Colonic mucosa (tissue), 4 donors: ENCODE results near the gene COPS6. TPM values are rescaled to one million over a fixed set of nuclear protein-coding genes. Genes with fewer than 3 reads are reported as not detected.

Experiments
- DNase-seq: peaks from one replicate; pipeline ENCODE4 v3.0.0-alpha.2; 2020
- H3K27ac ChIP-seq: fragments of 200-600 bp; one replicate; pipeline ENCODE4 v1.8.0; 2021
- H3K27me3 ChIP-seq: fragments of 200-600 bp; one replicate; pipeline ENCODE4 v1.8.0; 2021
- H3K36me3 ChIP-seq: fragments of 200-600 bp; one replicate; pipeline ENCODE4 v1.8.0; 2021
- H3K4me1 ChIP-seq: fragments of 200-600 bp; one replicate; pipeline ENCODE4 v1.8.0; 2021; ENCODE audit warnings: mild to moderate bottlenecking
- H3K4me3 ChIP-seq: fragments of 200-600 bp; one replicate; pipeline ENCODE4 v1.8.0; 2021
- H3K9ac ChIP-seq, 2 donors: one replicate each; pipeline ENCODE4 v1.7.0; 2013; ENCODE audit warnings: control low read depth in 2 of 2, low read depth in 2 of 2, low read length in 2 of 2
- H3K9me3 ChIP-seq: fragments of 200-600 bp; one replicate; pipeline ENCODE4 v1.8.0; 2021
- intact Hi-C: fragments of 100-400 bp; cut with DNase I; formaldehyde crosslinking; loops from one replicate; pipeline ENCODE4 v1.14.1; 2022
- total RNA-seq, 2 donors: library from RNA; stranded (reverse); fragmentation: NEBNext Ultra II Directional in 1 of 2; extraction: Animal tissue kit (Norgen Biotek cat#: 25700) in 1 of 2; gene quantifications; one replicate each; pipeline ENCODE4 v1.2.1, GENCODE V29; 2021
- TF ChIP-seq, protein P1 (sequence below): fragments of 200-600 bp; IDR thresholded peaks from one replicate; pipeline ENCODE4 v1.8.0; 2022; ENCODE audit warnings: antibody characterized with exemption, mild to moderate bottlenecking
- donor health status: healthy.
- donor health status: DM: no; HTN: no; CAD: no.
- donor health status: DM: no; HTN: no; CAD: no.

The COPS6 gene
- total RNA-seq, 2 donors from 2014 or later: 67.3 to 110 TPM

DNA sequence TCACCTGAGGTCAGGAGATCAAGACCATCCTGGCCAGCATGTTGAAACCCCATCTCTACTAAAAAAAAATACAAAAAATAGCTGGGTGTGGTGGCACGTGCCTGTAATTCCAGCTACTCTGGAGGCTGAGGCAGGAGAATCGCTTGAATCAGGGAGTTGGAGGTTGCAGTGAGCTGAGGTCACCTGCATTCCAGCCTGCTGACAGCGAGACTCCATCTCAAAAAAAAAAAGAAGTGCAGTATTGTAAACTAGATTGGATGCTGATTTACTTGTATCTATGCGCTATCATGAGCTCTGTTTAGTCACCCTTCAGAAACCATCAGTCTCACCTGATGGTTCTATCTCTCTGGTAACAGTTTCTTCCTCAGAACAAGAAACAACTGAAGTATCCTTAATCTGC lies 25.4 kb upstream of the COPS6 start:
- DNase-seq: no peak
- TF ChIP-seq, protein P1, sequence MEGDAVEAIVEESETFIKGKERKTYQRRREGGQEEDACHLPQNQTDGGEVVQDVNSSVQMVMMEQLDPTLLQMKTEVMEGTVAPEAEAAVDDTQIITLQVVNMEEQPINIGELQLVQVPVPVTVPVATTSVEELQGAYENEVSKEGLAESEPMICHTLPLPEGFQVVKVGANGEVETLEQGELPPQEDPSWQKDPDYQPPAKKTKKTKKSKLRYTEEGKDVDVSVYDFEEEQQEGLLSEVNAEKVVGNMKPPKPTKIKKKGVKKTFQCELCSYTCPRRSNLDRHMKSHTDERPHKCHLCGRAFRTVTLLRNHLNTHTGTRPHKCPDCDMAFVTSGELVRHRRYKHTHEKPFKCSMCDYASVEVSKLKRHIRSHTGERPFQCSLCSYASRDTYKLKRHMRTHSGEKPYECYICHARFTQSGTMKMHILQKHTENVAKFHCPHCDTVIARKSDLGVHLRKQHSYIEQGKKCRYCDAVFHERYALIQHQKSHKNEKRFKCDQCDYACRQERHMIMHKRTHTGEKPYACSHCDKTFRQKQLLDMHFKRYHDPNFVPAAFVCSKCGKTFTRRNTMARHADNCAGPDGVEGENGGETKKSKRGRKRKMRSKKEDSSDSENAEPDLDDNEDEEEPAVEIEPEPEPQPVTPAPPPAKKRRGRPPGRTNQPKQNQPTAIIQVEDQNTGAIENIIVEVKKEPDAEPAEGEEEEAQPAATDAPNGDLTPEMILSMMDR: no peak
- Histone ChIP-seq H3K36me3 (no peaks in the 10 kb centered on the region), H3K27ac (no peak overlapping the region), H3K4me1 (no peaks in the 10 kb centered on the region), H3K9me3 (no peaks in the 10 kb centered on the region), H3K27me3 (no peaks in the 10 kb centered on the region), H3K9ac (no peak overlapping the region), H3K4me3 (no peak overlapping the region)
- intact Hi-C loops: no loop called here

DNA sequence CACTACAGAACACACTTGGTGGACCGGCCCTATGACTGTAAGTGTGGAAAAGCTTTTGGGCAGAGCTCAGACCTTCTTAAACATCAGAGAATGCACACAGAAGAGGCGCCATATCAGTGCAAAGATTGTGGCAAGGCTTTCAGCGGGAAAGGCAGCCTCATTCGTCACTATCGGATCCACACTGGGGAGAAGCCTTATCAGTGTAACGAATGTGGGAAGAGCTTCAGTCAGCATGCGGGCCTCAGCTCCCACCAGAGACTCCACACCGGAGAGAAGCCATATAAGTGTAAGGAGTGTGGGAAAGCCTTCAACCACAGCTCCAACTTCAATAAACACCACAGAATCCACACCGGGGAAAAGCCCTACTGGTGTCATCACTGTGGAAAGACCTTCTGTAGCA lies 24.6 kb upstream of the COPS6 start:
- Histone ChIP-seq H3K4me3 (no peak overlapping the region), H3K4me1 (no peaks in the 10 kb centered on the region), H3K9me3 (no peaks in the 10 kb centered on the region), H3K9ac (no peak overlapping the region), H3K36me3 (no peaks in the 10 kb centered on the region), H3K27me3 (no peaks in the 10 kb centered on the region), H3K27ac (no peak overlapping the region)
- TF ChIP-seq, protein P1: no peak
- no peak for DNase-seq
- intact Hi-C loops: no loop called here

DNA sequence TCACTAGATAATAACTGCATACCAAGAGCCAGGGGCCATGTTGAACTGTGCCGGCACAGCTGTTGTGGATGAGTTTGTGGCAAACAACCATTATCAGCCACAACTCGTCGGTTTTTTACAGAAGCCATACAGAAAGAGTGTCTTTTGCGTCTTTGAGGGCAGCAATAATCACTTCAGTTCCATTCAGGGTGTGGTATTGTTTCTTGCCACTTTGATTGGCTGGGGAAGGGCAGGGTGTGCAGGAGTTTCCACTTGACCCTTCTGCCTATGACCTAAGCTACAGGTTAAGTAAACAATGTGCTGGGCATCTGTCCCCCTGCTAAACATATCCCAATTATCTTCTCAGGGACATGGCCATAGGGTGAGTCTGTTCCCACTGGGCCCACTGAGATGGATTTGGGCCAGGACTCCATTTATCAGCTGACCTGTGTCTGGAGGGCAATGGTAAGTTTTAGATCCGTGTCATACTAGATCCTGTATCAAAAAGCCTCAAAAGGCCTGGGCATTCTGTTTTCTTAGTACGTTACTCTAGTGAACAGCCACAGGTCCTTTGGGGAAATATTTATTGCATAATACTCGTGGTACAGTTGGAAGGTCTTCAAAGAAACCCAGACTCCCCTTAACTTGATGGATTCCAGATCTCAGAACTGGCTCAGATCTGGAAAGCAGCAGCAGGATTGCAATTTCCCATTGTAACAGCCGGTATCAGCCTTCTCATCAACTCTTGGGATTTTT lies 23.1 kb upstream of the COPS6 start:
- H3K27me3 ChIP-seq: no peaks in the 10 kb centered on the region
- H3K36me3 ChIP-seq: no peaks in the 10 kb centered on the region
- H3K4me3 ChIP-seq: no peak overlapping the region
- no peaks in the 10 kb centered on the region for H3K4me1 ChIP-seq
- no peaks in the 10 kb centered on the region for H3K9me3 ChIP-seq
- H3K9ac ChIP-seq: no peak overlapping the region
- H3K27ac ChIP-seq: no peak overlapping the region
- intact Hi-C loops: no loop called here
- DNase-seq: no peak
- TF ChIP-seq, protein P1: no peak

DNA sequence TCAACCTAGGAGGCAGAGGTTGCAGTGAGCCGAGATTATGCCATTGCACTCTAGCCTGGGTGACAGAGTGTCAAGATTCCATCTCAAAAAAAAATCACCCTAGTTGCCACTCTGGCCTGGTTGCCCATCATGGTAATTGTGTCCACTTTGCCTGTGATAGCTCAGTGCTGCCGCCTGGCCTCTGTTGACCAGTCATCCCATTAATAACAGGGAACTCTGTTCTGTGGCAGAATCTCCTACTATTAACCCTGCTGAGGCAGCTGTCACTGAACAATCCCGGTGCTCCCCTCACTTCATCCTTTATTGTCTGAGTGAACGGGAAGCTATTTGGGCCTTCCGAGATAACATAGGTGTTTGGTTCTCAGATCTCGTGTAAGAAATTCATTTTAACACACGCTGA lies 21.8 kb upstream of the COPS6 start:
- no peaks in the 10 kb centered on the region for H3K4me1 ChIP-seq
- no peak overlapping the region for H3K4me3 ChIP-seq
- no peak overlapping the region for H3K27ac ChIP-seq
- no peak for DNase-seq
- no peak overlapping the region for H3K9ac ChIP-seq
- no peaks in the 10 kb centered on the region for H3K27me3 ChIP-seq
- H3K36me3 ChIP-seq: peaks cover 9% of the 10 kb centered on the region
- H3K9me3 ChIP-seq: peaks cover 8% of the 10 kb centered on the region
- TF ChIP-seq, protein P1: no peak
- intact Hi-C loops: no loop called here

DNA sequence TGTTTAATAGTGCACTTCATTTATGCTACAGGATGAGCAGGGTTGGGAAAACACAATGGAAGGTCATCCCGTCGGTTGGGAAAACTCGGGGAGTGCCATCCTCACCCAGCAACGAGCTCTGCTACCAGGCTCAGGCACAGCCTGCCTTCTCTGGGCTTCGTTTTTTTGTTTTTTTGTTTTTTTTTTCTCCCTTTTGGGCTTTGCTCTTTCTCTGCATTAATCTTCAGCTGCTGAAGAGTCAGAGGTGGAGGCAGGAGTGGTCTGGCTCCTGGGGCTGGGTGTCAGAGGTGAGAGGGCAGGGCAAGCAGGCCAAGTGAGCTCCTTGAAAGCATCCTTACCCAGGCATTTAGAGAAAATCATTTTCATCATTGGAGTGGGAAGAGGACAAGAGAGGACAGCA lies 18.8 kb upstream of the COPS6 start:
- H3K4me1 ChIP-seq: no peaks in the 10 kb centered on the region
- peaks cover 36% of the 10 kb centered on the region for H3K36me3 ChIP-seq
- peaks cover 8% of the 10 kb centered on the region for H3K9me3 ChIP-seq
- no peak overlapping the region for H3K27ac ChIP-seq
- H3K9ac ChIP-seq: no peak overlapping the region
- TF ChIP-seq, protein P1: no peak
- no peak for DNase-seq
- intact Hi-C loops: no loop called here
- H3K4me3 ChIP-seq: no peak overlapping the region
- H3K27me3 ChIP-seq: no peaks in the 10 kb centered on the region
